Muscle of back (tissue), 13 donors: Measurements from ENCODE around the gene TMEM8B. TPM values are rescaled to one million over a fixed set of nuclear protein-coding genes. Genes with fewer than 3 reads are reported as not detected.
A peak's percentile ranks its signal among the peaks of the same experiment; 100 is the strongest.

ENCODE experiments used
- DNase-seq, 3 donors: peaks; one replicate each; pipeline versions ENCODE4 v3.0.0 to v3.0.0-alpha.2; 2013
- long read RNA-seq, 9 donors: transcript quantifications; one replicate each; lab custom pipeline, GENCODE V29; 2026
- polyA plus RNA-seq, 10 donors: library from polyadenylated mRNA; unstranded; fragments of 120-200 nt; gene quantifications; one replicate each; pipeline ENCODE4 v1.2.1, GENCODE V29; 2013; ENCODE audit not compliant: insufficient read length in 10 of 10

Gene TMEM8B
- polyA plus RNA-seq, result 10 to 100 TPM; 14.0 to 21.2 (median 18.4) TPM
- long read RNA-seq, donor 1, result 0 reads
- long read RNA-seq, donor 2, result 0 reads
- long read RNA-seq, donor 3, result 0 reads
- long read RNA-seq, donor 4, result 0 reads
- long read RNA-seq, donor 5, result 0 reads
- long read RNA-seq, donor 6, result 0 reads
- long read RNA-seq, donor 7, result 0 reads
- long read RNA-seq, donor 8, result 0 reads
- long read RNA-seq, donor 9, result 0 reads

- DNase-seq, result peak; percentile 95 to 98 (median 96)
Observed at GRCh38 chr9:35829084-35829763, at the start of gene TMEM8B. TMEM8B (plus strand) TSS chr9:35829228; CDS start chr9:35829448, 220 bp downstream.

GRCh38 chr9:35781066-35781465, 48.0 kb upstream of the TMEM8B start:
- no peak for DNase-seq

GRCh38 chr9:35783418-35783817, 45.6 kb upstream of the TMEM8B start:
- DNase-seq, result no peak

GRCh38 chr9:35789541-35789940, 39.5 kb upstream of the TMEM8B start:
- DNase-seq, result no peak

GRCh38 chr9:35790025-35790384, 39.0 kb upstream of the TMEM8B start:
- DNase-seq, result no peak

GRCh38 chr9:35790385-35791296, 38.4 kb upstream of the TMEM8B start:
- peak; percentile 82 to 92 (median 87) for DNase-seq

- DNase-seq, result peak in 2 of 3 donors; percentile 46 to 72
Observed at GRCh38 chr9:35791297-35791921, 37.6 kb upstream of the TMEM8B start, which contains the start of gene NPR2. NPR2 (plus strand) TSS chr9:35791591; CDS start chr9:35792409, 818 bp downstream.

- no peak for DNase-seq
Observed at GRCh38 chr9:35792024-35792813, 36.8 kb upstream of the TMEM8B start.

GRCh38 chr9:35792826-35793225, 36.2 kb upstream of the TMEM8B start:
- DNase-seq, result no peak

GRCh38 chr9:35793461-35793860, 35.6 kb upstream of the TMEM8B start:
- no peak for DNase-seq

- no peak for DNase-seq
Observed at GRCh38 chr9:35795695-35796094, 33.3 kb upstream of the TMEM8B start.

- DNase-seq, result no peak
Observed at GRCh38 chr9:35797311-35798109, 31.5 kb upstream of the TMEM8B start.

- DNase-seq, result no peak
Observed at GRCh38 chr9:35798658-35799374, 30.2 kb upstream of the TMEM8B start.

- DNase-seq, result no peak
Observed at GRCh38 chr9:35800530-35800929, 28.5 kb upstream of the TMEM8B start.

GRCh38 chr9:35801328-35802128, 27.5 kb upstream of the TMEM8B start:
- no peak for DNase-seq

GRCh38 chr9:35806101-35806500, 22.9 kb upstream of the TMEM8B start:
- no peak for DNase-seq

- DNase-seq, result no peak
Observed at GRCh38 chr9:35808433-35808832, 20.6 kb upstream of the TMEM8B start.

GRCh38 chr9:35810122-35810521, 18.9 kb upstream of the TMEM8B start:
- no peak for DNase-seq
